KBM-7 (cell line): ENCODE measurements around the gene TCEA2.
"Not testable (repeated sequence)": the region's sequence is repeated elsewhere in the genome, so short reads cannot be mapped to it uniquely, and the experiment has no call there.

ENCODE experiments used
- DNase-seq: peaks from one replicate; pipeline ENCODE4 v3.0.0-alpha.2; 2015
- in situ Hi-C: fragments of 300-500 bp; cut with MboI; formaldehyde crosslinking; loops from 2 replicates; pipeline ENCODE4 v1.14.3; 2020; ENCODE audit warnings: low sequenced_read_pairs, low pct_unique_long_range_greater_than_20kb, mixed read lengths

TCEA2 gene

GRCh38 chr20:64114356-64114971 is 51.5 kb downstream of the TCEA2 start:
- in situ Hi-C loops = no loop called here
- no peak for DNase-seq

GRCh38 chr20:64115171-64115911 is 52.3 kb downstream of the TCEA2 start:
- DNase-seq = no peak
- in situ Hi-C loops = no loop called here

- DNase-seq = no peak
- in situ Hi-C loops = no loop called here
Measured at GRCh38 chr20:64116016-64116415, 53.0 kb downstream of the TCEA2 start.

- DNase-seq = no peak
- in situ Hi-C loops = no loop called here
Measured at GRCh38 chr20:64116541-64117431, 53.8 kb downstream of the TCEA2 start.

- in situ Hi-C loops, DNase-seq: not testable (repeated sequence)
Measured at GRCh38 chr20:64117432-64117777, 54.4 kb downstream of the TCEA2 start.

- DNase-seq = no peak
- in situ Hi-C loops = no loop called here
Measured at GRCh38 chr20:64119301-64119680, 56.3 kb downstream of the TCEA2 start.

GRCh38 chr20:64119681-64120341 is 56.8 kb downstream of the TCEA2 start:
- in situ Hi-C loops = no loop called here
- DNase-seq = no peak

- DNase-seq = no peak
- in situ Hi-C loops = no loop called here
Measured at GRCh38 chr20:64121586-64121985, 58.6 kb downstream of the TCEA2 start.
